PFSK-1 (cell line): ENCODE measurements around the gene HAUS3.

Experiments used
- FOXP2 ChIP-seq: optimal IDR thresholded peaks from 2 replicates; pipeline ENCODE3; 2011; ENCODE audit warnings: borderline replicate concordance, control low read depth, inconsistent platforms; ENCODE audit not compliant: insufficient read depth; ENCODE audit errors: extremely low read length, extremely low read depth
- POLR2AphosphoS5 ChIP-seq: IDR thresholded peaks from 2 replicates; pipeline ENCODE4 v1.6.1; 2012; ENCODE audit warnings: low read depth, mild to moderate bottlenecking, control low read depth, low read length, moderate library complexity
- SIN3A ChIP-seq: IDR thresholded peaks from 2 replicates; pipeline ENCODE4 v1.6.1; 2012; ENCODE audit warnings: mild to moderate bottlenecking, low read length, moderate library complexity, borderline replicate concordance; ENCODE audit not compliant: insufficient read depth
- TAF1 ChIP-seq: IDR thresholded peaks from 2 replicates; pipeline ENCODE4 v1.6.1; 2012; ENCODE audit warnings: low read length, control low read depth, borderline replicate concordance; ENCODE audit not compliant: insufficient read depth
- TF ChIP-seq, protein P1 (sequence below), 2 experiments: IDR thresholded peaks; 2 replicates each; pipeline versions ENCODE4 v1.6.1 to v1.8.0; 2011 to 2012; ENCODE audit warnings: low read depth in 2 of 2, low read length in 2 of 2, control low read depth in 1 of 2, inconsistent platforms in 1 of 2, mild to moderate bottlenecking in 1 of 2, moderate library complexity in 1 of 2; ENCODE audit not compliant: insufficient read depth in 1 of 2

DNA sequence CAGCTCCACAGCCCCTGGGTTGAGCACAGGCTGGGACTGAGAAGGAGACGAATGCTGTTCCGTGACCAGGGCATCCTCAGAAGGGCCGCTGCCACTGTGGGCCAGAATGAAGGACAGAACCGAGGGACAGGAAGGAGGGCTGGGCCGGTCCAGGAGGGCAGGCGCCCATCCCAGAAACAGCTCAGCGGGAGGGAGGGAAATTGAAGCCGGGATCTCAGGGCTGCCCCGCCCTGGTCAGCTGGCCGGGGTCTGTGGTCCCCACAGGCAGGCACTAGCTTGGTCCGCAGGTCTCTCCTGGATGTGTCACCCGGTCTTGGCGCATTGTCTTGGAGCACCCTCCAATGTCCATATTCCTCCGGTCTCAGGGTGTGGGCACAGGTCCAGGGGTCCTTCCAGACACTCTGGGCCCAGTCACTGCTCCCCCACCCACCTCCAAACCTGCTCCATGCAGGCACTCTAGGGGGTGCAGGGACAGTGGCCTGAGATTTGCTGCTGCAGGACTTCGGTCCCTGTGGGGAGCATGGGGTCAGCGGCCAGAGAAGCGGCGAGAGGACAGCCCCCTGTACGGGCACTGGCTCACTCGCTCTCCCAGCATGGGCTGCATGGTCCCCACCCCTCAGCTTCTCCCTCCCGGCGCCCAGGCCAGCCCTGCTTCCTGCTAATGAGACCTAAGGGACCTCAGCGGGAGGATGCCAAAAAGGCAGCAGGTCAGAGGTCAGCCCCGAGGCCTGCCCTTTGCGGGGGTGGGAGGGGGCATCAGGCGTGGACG lies 43.9 kb upstream of the HAUS3 start:
- TF ChIP-seq TAF1 (no peak), POLR2AphosphoS5 (no peak), SIN3A (no peak), FOXP2 (no peak)
- TF ChIP-seq, protein P1, sequence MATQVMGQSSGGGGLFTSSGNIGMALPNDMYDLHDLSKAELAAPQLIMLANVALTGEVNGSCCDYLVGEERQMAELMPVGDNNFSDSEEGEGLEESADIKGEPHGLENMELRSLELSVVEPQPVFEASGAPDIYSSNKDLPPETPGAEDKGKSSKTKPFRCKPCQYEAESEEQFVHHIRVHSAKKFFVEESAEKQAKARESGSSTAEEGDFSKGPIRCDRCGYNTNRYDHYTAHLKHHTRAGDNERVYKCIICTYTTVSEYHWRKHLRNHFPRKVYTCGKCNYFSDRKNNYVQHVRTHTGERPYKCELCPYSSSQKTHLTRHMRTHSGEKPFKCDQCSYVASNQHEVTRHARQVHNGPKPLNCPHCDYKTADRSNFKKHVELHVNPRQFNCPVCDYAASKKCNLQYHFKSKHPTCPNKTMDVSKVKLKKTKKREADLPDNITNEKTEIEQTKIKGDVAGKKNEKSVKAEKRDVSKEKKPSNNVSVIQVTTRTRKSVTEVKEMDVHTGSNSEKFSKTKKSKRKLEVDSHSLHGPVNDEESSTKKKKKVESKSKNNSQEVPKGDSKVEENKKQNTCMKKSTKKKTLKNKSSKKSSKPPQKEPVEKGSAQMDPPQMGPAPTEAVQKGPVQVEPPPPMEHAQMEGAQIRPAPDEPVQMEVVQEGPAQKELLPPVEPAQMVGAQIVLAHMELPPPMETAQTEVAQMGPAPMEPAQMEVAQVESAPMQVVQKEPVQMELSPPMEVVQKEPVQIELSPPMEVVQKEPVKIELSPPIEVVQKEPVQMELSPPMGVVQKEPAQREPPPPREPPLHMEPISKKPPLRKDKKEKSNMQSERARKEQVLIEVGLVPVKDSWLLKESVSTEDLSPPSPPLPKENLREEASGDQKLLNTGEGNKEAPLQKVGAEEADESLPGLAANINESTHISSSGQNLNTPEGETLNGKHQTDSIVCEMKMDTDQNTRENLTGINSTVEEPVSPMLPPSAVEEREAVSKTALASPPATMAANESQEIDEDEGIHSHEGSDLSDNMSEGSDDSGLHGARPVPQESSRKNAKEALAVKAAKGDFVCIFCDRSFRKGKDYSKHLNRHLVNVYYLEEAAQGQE (IDR thresholded peaks at IDR 0.05; ENCODE audit: insufficient read depth in 1 of 2, low read depth in 2 of 2, low read length in 2 of 2): no peak
